Measurements from ENCODE around the gene RTL1.

DNA sequence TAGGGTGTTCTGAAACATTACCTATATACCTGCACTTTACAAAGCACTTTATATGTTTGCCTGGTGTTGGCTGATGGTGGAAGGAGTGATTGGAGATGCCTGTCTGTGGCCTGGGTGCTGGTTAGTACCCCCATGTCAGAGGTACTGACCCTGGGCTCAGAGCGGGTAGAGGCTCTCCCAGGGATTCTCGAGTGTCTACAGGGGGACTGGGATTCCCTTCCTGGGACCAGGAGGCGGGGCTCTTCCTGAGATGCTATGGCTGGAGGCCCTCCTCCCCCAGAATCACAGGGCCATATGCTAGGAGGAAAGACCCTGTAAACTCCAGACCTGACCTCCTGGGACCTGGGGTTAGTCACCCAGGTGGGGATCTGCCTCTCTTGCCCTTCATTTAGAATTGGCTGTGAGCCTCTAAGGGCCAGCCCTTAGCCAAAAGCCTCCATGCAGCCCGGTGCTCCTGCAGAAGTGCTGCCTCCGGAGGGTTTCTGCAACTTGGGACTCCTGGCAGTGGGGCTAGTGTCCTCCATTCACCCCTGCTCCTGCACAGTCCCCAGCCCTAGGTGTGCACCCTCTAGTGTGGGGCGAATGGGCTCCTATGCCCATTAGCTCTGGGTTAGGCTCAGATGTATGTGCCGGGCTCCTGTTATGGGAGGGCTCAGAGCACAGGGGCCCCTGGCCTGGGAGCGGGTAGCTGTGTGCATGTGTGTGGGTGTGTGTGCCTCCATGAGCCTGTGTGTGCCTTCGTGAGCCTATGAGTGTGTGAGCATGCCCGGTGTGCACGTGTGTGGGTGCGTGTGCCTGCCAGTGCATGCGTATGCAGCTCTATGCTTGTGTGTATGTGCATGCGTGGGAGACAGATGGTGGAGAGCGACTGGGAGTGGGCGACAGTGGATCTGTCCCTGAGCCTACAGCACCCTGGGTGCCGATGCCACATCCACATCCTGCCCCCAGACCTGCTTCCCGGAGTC lies 36.6 kb downstream of the RTL1 start:
- TF ChIP-seq EZH2phosphoT487 (IDR thresholded peaks at IDR 0.05; ENCODE audit: insufficient read depth, low read depth) (no peak), EZH2 (IDR thresholded peaks at IDR 0.05; ENCODE audit: insufficient read depth, poor library complexity, severe bottlenecking) (no peak)

All from GM23248 (cell line).